Measurements from ENCODE around the gene DAO. TPM values are rescaled to one million over a fixed set of nuclear protein-coding genes. Genes with fewer than 3 reads are reported as not detected.

DAO gene
- total RNA-seq, 1 experiment from 2014 or later, result not detected

GRCh38 chr12:108949976-108950375 is 70.1 kb downstream of the DAO start:
- Histone ChIP-seq H3K9me2 (ENCODE audit: insufficient read depth) (no peaks in the 10 kb centered on the region), H3K4me3 (no peak overlapping the region), H4K20me1 (ENCODE audit: insufficient read depth) (no peaks in the 10 kb centered on the region), H3K4me2 (no peak overlapping the region), H3K36me3 (ENCODE audit: low read depth) (no peaks in the 10 kb centered on the region), H2AFZ (no peak overlapping the region), H3K27ac (no peak overlapping the region), H3K9me3 (ENCODE audit: insufficient read depth, low read depth) (no peaks in the 10 kb centered on the region), H3F3A (ENCODE audit: insufficient read depth, low read depth) (no peaks in the 10 kb centered on the region), H3K27me3 (ENCODE audit: insufficient read depth, low read depth) (peaks cover 27% of the 10 kb centered on the region), H3K4me1 (replicated peaks; ENCODE audit: insufficient read depth) (no peaks in the 10 kb centered on the region), H3K79me2 (ENCODE audit: low read depth) (no peaks in the 10 kb centered on the region)
- no peak for TF ChIP-seq EZH2 (IDR thresholded peaks at IDR 0.05; ENCODE audit: low read depth)
- TF ChIP-seq, protein P1, sequence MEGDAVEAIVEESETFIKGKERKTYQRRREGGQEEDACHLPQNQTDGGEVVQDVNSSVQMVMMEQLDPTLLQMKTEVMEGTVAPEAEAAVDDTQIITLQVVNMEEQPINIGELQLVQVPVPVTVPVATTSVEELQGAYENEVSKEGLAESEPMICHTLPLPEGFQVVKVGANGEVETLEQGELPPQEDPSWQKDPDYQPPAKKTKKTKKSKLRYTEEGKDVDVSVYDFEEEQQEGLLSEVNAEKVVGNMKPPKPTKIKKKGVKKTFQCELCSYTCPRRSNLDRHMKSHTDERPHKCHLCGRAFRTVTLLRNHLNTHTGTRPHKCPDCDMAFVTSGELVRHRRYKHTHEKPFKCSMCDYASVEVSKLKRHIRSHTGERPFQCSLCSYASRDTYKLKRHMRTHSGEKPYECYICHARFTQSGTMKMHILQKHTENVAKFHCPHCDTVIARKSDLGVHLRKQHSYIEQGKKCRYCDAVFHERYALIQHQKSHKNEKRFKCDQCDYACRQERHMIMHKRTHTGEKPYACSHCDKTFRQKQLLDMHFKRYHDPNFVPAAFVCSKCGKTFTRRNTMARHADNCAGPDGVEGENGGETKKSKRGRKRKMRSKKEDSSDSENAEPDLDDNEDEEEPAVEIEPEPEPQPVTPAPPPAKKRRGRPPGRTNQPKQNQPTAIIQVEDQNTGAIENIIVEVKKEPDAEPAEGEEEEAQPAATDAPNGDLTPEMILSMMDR (conservative IDR thresholded peaks at IDR 0.05), result no peak
- ChIA-PET POLR2A (ENCODE audit: unreplicated experiment) (no interaction called here), CTCF (interaction anchor here (0.5 to 0.7 kb wide), 2 partner anchors 9 to 26 kb away, joined by 3 to 5 read pairs; no protein-coding TSS in a partner anchor)
- BruUV-seq (replicated peaks), result no TSS peak
- no peak for DNase-seq
- intact Hi-C loops (cut with micrococcal nuclease; ENCODE audit: unreplicated experiment), result loop anchor here (2.0 to 5.0 kb wide), 5 partner anchors 37 to 147 kb away; partner anchors contain the start of gene ALKBH2

Small RNA genes within 50 kb of the gene (microRNA-seq; reads per million reads assigned to microRNA genes)
- not detected for gene MIR619 (ENCODE audit: borderline number of aligned reads, borderline replicate concordance)

Other genes starting within 250 kb of the DAO start
- gene SELPLG, start 246.2 kb upstream of the DAO start, total RNA-seq (2021), result 0.35 and 0.96 TPM in 2 replicates
- gene CORO1C, start 148.6 kb upstream of the DAO start, total RNA-seq (2021), result 122 and 139 TPM in 2 replicates
- 54.5 and 62.1 TPM in 2 replicates for gene SSH1, start 22.5 kb upstream of the DAO start, total RNA-seq (2021)
- not detected in 2 replicates for gene SVOP, start 141.0 kb downstream of the DAO start, total RNA-seq (2021)
- 12.0 and 12.5 TPM in 2 replicates for gene USP30, start 172.5 kb downstream of the DAO start, total RNA-seq (2021)
- gene ALKBH2, start 213.4 kb downstream of the DAO start, total RNA-seq (2021), result 14.9 and 15.2 TPM in 2 replicates
- gene UNG, start 217.5 kb downstream of the DAO start, total RNA-seq (2021), result 52.5 and 54.9 TPM in 2 replicates
- 13.8 and 15.1 TPM in 2 replicates for gene ACACB, start 236.5 kb downstream of the DAO start, total RNA-seq (2021)

Data from PC-9 (cell line).